Rectal smooth muscle tissue (tissue), 1 donor: ENCODE measurements around the gene PRKAG2.

Source experiments
- H3K27ac ChIP-seq: one replicate; pipeline ENCODE4 v1.7.0; 2013; ENCODE audit warnings: low read depth, low read length, inconsistent platforms
- H3K27me3 ChIP-seq: one replicate; pipeline ENCODE4 v1.7.0; 2013; ENCODE audit warnings: low read length; ENCODE audit not compliant: control insufficient read depth, insufficient read depth
- H3K36me3 ChIP-seq: one replicate; pipeline ENCODE4 v1.7.0; 2013; ENCODE audit warnings: low read length; ENCODE audit not compliant: control insufficient read depth, insufficient read depth
- H3K4me1 ChIP-seq: one replicate; pipeline ENCODE4 v1.7.0; 2013; ENCODE audit warnings: low read length; ENCODE audit not compliant: control insufficient read depth, insufficient read depth
- H3K4me3 ChIP-seq: one replicate; pipeline ENCODE4 v1.7.0; 2013; ENCODE audit warnings: low read length
- H3K9ac ChIP-seq: one replicate; pipeline ENCODE4 v1.7.0; 2013; ENCODE audit warnings: low read length

The PRKAG2 gene

GRCh38 chr7:151683615-151684407 lies 193.1 kb downstream of the PRKAG2 start:
- Histone ChIP-seq H3K36me3 (no peaks in the 10 kb centered on the region), H3K9ac (no peak overlapping the region), H3K27ac (no peak overlapping the region), H3K4me1 (no peaks in the 10 kb centered on the region), H3K27me3 (no peaks in the 10 kb centered on the region), H3K4me3 (no peak overlapping the region)

GRCh38 chr7:151682831-151683614 lies 193.9 kb downstream of the PRKAG2 start:
- H3K27ac ChIP-seq, result no peak overlapping the region
- no peaks in the 10 kb centered on the region for H3K4me1 ChIP-seq
- no peak overlapping the region for H3K9ac ChIP-seq

DNA sequence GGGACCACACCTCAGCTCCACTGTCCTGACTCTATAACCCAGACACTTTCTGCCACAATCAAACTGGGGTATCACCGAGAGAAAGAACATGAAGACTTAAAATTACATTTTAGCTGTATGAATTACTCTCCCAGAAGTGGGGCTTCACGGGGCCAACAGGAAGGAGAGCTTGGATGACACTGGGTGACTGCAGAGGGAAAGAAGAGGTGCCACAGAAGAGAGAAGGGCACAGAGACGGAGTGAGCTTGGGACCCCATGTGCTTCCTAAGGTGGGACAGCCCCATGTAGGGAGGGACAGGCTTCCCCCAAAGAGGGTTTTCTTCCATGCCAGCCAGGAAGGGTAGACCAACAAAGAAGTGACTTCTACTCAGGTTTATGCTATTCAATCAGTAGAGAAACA lies 195.2 kb downstream of the PRKAG2 start:
- no peaks in the 10 kb centered on the region for H3K36me3 ChIP-seq
- no peaks in the 10 kb centered on the region for H3K27me3 ChIP-seq
- no peak overlapping the region for H3K9ac ChIP-seq
- H3K4me3 ChIP-seq, result no peak overlapping the region
- H3K4me1 ChIP-seq, result no peaks in the 10 kb centered on the region
- no peak overlapping the region for H3K27ac ChIP-seq

More at GRCh38 chr7:151682831-151683614, 193.9 kb downstream of the PRKAG2 start:
- H3K27me3 ChIP-seq, result no peaks in the 10 kb centered on the region
- no peak overlapping the region for H3K4me3 ChIP-seq
- no peaks in the 10 kb centered on the region for H3K36me3 ChIP-seq

DNA sequence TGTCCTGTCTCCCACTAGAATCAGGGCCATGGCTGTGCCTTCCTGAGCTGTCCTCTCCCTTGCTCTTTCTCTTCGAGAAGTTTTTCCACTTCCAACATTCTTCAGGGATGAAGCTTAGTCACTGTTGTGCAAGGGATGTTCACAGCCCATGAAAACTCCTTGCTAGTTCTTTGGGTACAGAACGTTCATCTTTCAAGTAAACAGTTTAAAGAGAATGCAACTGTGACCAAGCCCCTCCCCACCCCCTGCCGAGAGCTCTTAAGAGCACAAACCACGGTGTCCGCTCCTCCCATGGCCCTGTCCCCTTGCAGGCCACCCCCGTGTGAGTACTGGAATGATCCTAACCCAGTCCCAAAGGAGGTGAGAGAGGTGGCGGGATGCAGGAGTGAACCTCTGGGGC lies 196.1 kb downstream of the PRKAG2 start:
- Histone ChIP-seq H3K9ac (no peak overlapping the region), H3K27me3 (no peaks in the 10 kb centered on the region), H3K4me1 (no peaks in the 10 kb centered on the region), H3K27ac (no peak overlapping the region), H3K4me3 (no peak overlapping the region), H3K36me3 (no peaks in the 10 kb centered on the region)

GRCh38 chr7:151679881-151680612 lies 196.9 kb downstream of the PRKAG2 start:
- Histone ChIP-seq H3K27me3 (no peaks in the 10 kb centered on the region), H3K4me1 (no peaks in the 10 kb centered on the region), H3K9ac (no peak overlapping the region), H3K4me3 (no peak overlapping the region), H3K36me3 (no peaks in the 10 kb centered on the region), H3K27ac (no peak overlapping the region)

GRCh38 chr7:151679071-151679708 lies 197.7 kb downstream of the PRKAG2 start:
- H3K4me3 ChIP-seq, result no peak overlapping the region
- H3K27me3 ChIP-seq, result no peaks in the 10 kb centered on the region
- H3K27ac ChIP-seq, result no peak overlapping the region
- no peak overlapping the region for H3K9ac ChIP-seq
- no peaks in the 10 kb centered on the region for H3K36me3 ChIP-seq
- H3K4me1 ChIP-seq, result no peaks in the 10 kb centered on the region

DNA sequence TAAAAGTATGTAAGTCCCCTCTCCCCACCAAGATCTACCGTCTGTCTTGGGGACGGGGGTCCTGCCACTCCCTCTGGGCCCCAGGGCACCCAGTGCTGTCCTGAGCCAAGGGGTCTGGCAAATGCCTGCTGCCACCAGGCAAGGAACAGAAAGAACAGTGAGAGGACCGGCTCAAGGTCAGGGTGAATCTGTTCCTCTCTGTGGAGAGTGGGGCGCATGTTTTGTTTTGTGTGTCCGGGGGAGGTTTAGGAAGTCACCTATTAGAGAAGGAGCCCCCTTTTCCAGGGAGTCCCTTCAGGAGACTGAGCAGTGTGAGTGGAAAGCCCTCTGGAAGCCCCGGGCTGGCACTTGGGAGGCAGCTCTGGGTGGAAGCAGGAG lies 198.7 kb downstream of the PRKAG2 start:
- Histone ChIP-seq H3K27ac (no peak overlapping the region), H3K36me3 (no peaks in the 10 kb centered on the region), H3K4me1 (no peaks in the 10 kb centered on the region), H3K4me3 (no peak overlapping the region), H3K9ac (no peak overlapping the region), H3K27me3 (no peaks in the 10 kb centered on the region)

- H3K9ac ChIP-seq, result no peak overlapping the region
- no peak overlapping the region for H3K4me3 ChIP-seq
- H3K36me3 ChIP-seq, result no peaks in the 10 kb centered on the region
- H3K27me3 ChIP-seq, result no peaks in the 10 kb centered on the region
- no peaks in the 10 kb centered on the region for H3K4me1 ChIP-seq
- no peak overlapping the region for H3K27ac ChIP-seq
Observed at GRCh38 chr7:151677581-151678226, 199.2 kb downstream of the PRKAG2 start.

DNA sequence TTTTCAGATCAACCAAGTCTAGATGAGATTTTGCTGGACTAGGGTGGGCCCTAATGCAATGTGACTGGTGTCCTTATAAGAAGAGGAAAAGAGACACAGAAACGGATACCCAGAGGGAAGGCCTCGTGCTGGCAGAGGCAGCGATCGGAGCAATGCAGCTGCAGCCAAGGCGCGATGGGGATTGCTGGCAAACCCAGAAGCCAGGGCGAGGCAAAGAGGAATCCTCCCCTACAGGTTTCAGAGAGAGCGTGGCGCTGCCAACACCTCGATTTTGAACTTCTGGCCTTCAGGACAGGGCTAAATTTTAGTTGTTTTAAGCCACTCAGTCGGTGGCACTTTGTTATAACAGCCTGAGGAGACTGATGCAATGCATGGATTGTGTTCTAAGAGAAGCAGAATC lies 200.2 kb downstream of the PRKAG2 start:
- no peaks in the 10 kb centered on the region for H3K4me1 ChIP-seq
- H3K4me3 ChIP-seq, result no peak overlapping the region
- no peak overlapping the region for H3K27ac ChIP-seq
- H3K36me3 ChIP-seq, result no peaks in the 10 kb centered on the region
- no peak overlapping the region for H3K9ac ChIP-seq
- H3K27me3 ChIP-seq, result no peaks in the 10 kb centered on the region

- Histone ChIP-seq H3K36me3 (no peaks in the 10 kb centered on the region), H3K4me1 (no peaks in the 10 kb centered on the region), H3K27me3 (no peaks in the 10 kb centered on the region), H3K27ac (no peak overlapping the region), H3K9ac (no peak overlapping the region), H3K4me3 (no peak overlapping the region)
Observed at GRCh38 chr7:151675196-151675920, 201.6 kb downstream of the PRKAG2 start.

- H3K36me3 ChIP-seq, result no peaks in the 10 kb centered on the region
- no peaks in the 10 kb centered on the region for H3K4me1 ChIP-seq
- H3K9ac ChIP-seq, result no peak overlapping the region
- H3K27me3 ChIP-seq, result no peaks in the 10 kb centered on the region
- no peak overlapping the region for H3K4me3 ChIP-seq
- H3K27ac ChIP-seq, result no peak overlapping the region
Observed at GRCh38 chr7:151674161-151674920, 202.6 kb downstream of the PRKAG2 start.
